Stimulated activated CD8-positive, alpha-beta memory T cell treated with anti-CD3 and anti-CD28 coated beads, Interleukin-4, amount 100 ng/mL, for 24 hours (primary cell): ENCODE measurements around the gene PLEKHF1.
"Not testable (repeated sequence)": the region's sequence is repeated elsewhere in the genome, so short reads cannot be mapped to it uniquely, and the experiment has no call there.

Experiments
- DNase-seq: peaks from one replicate; pipeline ENCODE4 v3.0.0-alpha.2; 2020; ENCODE audit warnings: low read depth

Gene PLEKHF1

DNA sequence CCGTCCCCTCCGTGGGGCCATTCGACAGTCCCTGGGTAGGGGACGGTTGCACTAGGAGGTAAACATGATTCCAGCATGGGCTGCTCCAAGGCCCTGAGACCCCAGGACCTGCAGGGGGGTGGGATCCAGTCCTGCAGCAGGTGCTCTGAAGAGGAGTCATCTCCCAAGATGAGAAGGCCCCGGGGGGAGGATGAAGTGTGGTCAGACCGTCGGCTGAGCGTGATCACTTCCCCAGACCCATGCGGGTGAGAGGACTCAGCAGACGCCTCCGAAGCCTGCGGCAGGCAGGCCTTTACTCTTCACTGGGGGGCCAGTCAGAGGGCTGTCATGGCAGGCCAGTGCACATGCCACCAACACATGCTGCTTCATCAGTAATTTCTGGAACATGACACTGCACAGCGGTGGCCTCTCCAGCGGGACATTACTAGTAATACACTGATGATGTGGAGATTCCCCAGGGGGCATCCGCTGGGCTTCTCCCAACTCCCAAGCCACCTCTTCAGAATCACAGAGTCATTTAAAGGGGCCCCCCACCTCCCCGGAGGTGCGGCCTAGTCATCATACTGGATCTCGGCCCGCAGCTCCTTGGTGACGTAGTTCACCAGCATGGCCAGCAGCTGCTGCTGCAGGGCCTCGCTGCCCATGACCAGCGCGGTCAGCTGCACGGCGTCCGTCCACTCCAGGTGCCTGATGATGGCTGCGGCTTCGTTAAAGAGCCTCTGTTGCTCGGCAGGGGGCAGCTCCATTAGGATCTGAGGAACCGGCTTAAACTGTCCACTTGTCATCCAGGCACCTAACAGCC is 37.1 kb downstream of the PLEKHF1 start:
- DNase-seq = no peak

DNA sequence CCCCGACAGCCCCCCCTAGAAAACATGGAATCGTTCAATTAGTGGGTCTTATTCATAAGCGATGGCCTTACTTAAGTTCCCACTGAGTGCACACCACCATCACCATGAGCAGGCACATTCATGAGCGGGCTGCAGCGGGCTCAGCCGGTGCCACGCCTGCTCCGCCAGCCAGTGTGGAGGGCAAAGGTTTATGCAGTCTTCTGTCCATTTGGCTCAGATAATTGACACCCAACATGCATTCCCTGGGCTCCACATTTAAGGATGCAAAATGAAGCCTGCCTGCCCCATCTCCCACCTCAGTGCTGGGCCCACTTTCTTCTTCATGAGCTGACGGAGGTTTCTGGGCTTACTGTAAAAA is 37.7 kb downstream of the PLEKHF1 start:
- DNase-seq = no peak

GRCh38 chr19:29704562-29705558 is 39.6 kb downstream of the PLEKHF1 start:
- DNase-seq = no peak

DNA sequence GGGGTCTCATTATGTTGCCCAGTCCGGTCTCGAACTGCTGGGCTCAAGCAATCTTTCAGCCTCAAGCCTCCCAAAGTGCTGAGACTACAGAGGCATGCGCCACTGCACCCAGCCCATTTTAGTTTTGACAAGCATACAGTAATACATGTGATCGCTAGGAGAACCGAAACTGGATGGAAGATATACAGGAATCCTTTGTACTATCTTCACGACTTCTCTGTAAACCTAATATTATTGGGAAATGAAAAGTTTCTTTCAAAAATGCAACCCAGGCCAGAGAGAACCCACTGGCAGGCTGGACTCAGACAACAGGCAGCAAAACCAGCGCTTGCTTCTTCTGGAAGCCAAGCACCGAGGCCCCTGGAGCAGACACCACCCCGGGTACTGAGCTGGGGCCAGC is 40.4 kb downstream of the PLEKHF1 start:
- DNase-seq = no peak

DNA sequence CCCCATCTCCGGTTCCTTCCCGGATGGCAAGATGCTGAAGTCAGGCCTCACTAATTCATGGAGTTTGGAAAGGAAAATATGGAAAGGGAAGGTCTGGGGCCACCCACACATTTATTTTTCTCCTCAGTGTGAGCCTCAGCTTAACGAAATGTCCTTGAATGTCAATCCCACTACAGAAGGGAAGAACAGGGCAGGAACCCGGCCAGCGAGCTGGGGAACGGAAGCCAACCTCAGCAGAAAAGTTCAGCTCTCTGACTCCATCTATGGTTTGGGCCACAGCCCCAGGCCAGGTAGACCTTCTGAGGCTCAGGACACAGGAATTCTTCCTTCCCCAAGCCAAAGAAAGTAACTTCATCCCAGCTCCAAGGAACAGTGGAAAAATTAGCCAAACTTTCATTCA is 41.4 kb downstream of the PLEKHF1 start:
- no peak for DNase-seq

GRCh38 chr19:29708554-29709439 is 43.5 kb downstream of the PLEKHF1 start:
- no peak for DNase-seq

DNA sequence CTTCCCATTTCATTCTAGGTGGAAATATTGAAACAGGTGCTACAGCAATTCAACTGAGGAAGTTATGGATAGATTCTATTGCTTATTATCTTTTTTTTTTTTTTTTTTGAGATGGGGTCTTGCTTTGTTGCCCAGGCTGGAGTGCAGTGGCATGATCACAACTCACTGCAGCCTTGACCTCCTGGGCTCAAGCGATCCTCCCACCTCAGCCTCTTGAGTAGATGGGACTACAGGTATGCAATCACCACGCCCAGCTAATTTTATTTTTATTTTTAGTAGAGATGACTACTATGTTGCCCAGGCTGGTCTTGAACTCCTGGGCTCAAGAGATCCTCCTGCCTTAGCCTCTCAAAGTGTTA is 44.2 kb downstream of the PLEKHF1 start:
- DNase-seq = not testable (repeated sequence)

DNA sequence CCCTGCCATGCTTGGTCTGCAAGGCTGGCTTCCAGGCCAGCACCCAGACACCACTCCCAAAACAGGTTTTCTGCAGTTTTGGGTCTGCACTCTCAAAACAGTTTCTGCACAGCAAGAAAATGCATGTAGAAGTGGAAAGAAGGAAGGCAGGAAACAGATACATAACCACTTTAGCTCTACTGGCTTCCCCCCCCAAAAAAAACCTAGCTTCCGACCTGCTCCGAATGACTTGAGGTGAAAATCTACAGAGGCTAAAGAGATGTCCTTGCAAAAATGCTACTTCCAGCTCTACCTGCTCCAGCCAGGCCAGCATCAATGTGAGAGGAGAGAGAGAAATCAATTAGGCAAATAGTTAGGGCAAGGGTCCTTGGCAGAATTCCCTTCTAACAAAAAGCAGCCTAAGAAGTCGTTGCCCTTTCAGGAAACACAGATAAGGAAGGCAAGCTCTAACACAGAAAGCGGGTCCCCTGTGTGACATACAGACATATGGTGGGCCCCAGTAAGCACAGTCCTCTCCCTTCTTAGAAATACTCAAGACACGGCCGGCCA is 46.4 kb downstream of the PLEKHF1 start:
- no peak for DNase-seq

DNA sequence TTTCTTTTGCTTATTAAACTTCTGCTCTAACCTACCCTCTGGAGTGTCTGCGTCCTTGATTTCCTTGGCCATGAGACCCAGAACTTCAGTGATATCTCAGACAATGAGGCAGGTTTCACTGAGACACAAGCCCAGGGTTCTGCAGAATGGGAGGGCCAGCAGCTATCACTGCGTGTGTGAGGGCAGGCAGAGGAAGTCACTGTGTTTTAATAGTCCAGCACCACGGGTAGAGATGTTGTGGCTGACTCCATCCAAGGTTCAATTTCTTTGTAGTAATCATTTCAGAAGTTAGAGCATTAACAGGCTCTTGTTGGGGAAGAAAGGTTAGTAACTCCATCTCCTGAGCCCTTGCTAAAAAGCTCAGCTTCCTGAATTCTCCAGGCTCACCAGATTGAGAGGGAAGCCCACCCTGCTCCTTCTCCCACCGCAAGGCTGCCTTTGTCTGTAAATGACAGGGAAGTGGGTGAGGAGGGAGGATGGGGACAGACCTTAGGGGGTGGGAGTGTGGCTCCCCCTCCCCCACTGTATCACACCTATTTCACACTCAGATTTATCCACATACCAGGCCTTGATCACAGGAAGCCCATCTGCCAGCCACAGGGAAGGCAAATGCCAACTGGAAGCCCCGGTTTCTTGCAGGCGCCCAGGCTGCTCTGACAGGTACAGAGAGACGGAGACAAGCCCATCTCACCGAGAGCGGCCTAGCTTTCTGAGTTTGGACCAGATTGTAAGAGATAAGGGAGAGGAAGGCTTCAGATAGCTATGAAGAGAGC is 47.7 kb downstream of the PLEKHF1 start:
- no peak for DNase-seq

DNA sequence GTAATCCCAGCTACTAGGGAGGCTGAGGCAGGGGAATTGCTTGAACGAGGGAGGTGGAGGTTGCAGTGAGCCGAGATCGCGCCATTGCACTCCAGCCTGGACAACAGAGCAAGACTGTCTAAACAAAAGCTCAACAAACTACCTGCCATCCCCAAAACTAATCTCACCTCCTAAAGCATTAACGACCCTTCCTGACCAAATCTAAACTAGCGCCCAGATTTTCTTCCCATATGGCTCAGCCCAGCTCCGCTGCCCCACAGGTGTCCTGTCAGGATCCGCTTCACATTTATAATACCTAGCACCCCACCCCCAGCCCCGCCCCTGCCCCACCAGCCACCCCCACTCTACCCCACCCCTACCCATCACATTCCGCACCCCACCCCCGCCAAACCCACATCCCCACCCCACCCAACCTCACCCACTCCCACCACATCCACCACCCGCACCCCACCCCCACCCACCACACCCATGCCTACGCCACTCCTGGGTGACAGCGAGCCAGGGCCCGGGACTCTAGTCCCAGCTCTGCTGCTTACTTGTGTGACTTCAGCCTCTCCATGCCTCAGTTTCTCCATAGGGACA is 49.2 kb downstream of the PLEKHF1 start:
- DNase-seq = peak; percentile 11

- peak; percentile 55 for DNase-seq
Measured at GRCh38 chr19:29714953-29715700, 49.9 kb downstream of the PLEKHF1 start, which contains the start of gene C19orf12. C19orf12 (minus strand) TSS chr19:29715261; CDS start chr19:29708413, 6,848 bp downstream.

DNA sequence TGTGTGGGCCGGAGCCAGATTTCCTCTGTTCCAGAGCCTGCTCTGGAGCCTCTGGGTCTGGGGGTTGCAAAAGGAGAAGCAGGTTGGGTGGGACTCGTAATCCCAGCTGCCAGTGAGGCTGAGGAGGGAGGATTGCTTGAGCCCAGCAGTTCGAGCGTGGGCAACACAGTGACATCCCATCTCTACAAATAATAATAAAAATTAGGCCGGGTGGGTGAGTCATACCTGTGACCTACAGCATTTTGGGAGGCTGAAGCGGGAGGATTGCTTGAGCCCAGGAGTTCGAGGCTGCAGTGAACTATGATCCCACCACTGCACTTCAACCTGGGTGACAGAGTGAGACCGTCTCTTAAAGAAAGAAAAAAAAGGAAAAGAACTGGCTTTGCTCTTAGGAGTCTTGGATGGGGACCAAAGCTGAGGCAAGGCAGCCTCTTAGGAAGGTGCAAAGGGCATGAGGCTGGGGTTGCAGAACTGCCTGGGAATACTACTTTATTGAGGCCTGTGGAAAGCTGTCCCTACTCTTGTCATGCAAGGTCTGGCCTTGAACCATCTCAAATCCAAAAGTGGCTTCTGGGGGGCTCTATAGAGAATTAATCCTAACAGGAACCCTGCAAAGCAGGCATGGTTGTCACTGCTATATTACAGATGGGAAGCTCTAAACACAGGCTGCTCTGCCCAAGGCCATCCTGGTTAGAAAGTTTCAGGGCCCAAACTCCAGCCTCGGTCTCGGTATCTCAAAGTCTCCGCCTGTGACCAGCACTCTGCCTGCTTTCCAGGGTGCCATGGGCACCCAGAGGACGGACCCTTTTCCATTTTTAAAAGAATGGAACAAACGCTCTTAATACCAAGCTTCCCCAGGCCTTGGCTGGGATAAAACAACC is 50.7 kb downstream of the PLEKHF1 start:
- no peak for DNase-seq

- DNase-seq = no peak
Measured at GRCh38 chr19:29717051-29717450, 51.8 kb downstream of the PLEKHF1 start.

DNA sequence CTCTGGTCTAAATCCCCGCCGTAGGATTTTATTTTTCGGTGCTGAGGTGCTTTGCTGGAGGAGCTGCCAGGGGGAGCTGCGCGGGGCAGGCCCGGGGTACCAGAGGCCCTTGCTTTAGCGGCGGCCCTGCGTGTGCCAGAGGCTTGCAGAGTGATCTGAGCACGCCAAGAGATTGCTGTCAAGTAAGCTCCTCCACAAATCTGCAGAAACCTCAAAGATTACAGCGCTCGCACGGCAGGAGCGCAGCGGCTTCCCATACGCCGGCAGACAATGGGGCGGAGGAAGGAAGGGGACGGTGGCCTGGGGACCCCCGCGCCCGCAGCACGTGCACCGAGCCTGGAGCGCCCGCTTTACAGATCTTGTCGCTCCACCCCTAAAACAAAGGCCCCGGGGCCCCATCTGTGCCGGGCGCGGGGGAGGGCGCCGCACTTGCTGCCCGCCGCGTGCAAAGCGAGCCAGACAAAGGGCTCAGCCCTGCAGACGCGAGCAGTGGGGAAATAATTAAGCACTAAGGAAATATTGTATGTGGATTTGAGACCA is 58.9 kb downstream of the PLEKHF1 start:
- peak; percentile 34 for DNase-seq

- DNase-seq = no peak
Measured at GRCh38 chr19:29724746-29725145, 59.5 kb downstream of the PLEKHF1 start.
